Measurements from ENCODE around the gene STK39. TPM values are rescaled to one million over a fixed set of nuclear protein-coding genes. Genes with fewer than 3 reads are reported as not detected.

The STK39 gene
- total RNA-seq, 1 experiment from 2014 or later: 22.1 TPM

GRCh38 chr2:168062054-168062453, 185.3 kb downstream of the STK39 start:
- H4K20me1 ChIP-seq (ENCODE audit: control insufficient read depth, insufficient read depth, insufficient read length): no peaks in the 10 kb centered on the region
- no peak overlapping the region for H2AFZ ChIP-seq (ENCODE audit: low read length)
- no peak overlapping the region for H3K56ac ChIP-seq (ENCODE audit: insufficient read length, low read depth, low read length)
- H3K4ac ChIP-seq (ENCODE audit: low read depth, low read length): no peak overlapping the region
- no peak overlapping the region for H3K23ac ChIP-seq (ENCODE audit: insufficient read length, low read depth, low read length)
- TF ChIP-seq CTCF (conservative IDR thresholded peaks at IDR 0.05): no peak
- H3K27me3 Mint-ChIP-seq (ENCODE audit: low read depth): no peaks in the 10 kb centered on the region
- H3K4me2 ChIP-seq (ENCODE audit: insufficient read depth, insufficient read length, low read length): no peak overlapping the region
- H3K36me3 Mint-ChIP-seq (ENCODE audit: insufficient read depth in 1 of 3, low read depth in 3 of 3): peaks cover 0 to 3% (median 0%) of the 10 kb centered on the region in 3 experiments; a peak in 3 of 7 replicates
- H3K27ac Mint-ChIP-seq: peak overlapping the region in 1 of 3 experiments; percentile 66; a peak in 1 of 7 replicates
- H3K18ac ChIP-seq (ENCODE audit: insufficient read length, low read depth, low read length): no peak overlapping the region
- no peak overlapping the region for H2BK5ac ChIP-seq (ENCODE audit: insufficient read length, low read length)
- H3K27me3 ChIP-seq (ENCODE audit: insufficient read depth, low read length): no peaks in the 10 kb centered on the region
- no peak overlapping the region for H3K4me3 Mint-ChIP-seq
- DNase-seq: no peak
- H3K9ac ChIP-seq (ENCODE audit: extremely low read depth, insufficient read length, low read length): no peak overlapping the region
- no peak overlapping the region for H2BK15ac ChIP-seq (ENCODE audit: low read depth, low read length)
- no peaks in the 10 kb centered on the region for H3K9me3 ChIP-seq (ENCODE audit: control insufficient read depth, low read depth, low read length)
- H2BK120ac ChIP-seq (ENCODE audit: low read depth, low read length, poor library complexity, severe bottlenecking): no peak overlapping the region
- H3K79me1 ChIP-seq (ENCODE audit: insufficient read depth, low read depth, low read length, poor library complexity, severe bottlenecking): no peaks in the 10 kb centered on the region
- no peak overlapping the region for H2BK20ac ChIP-seq (ENCODE audit: low read depth, low read length, poor library complexity, severe bottlenecking)
- no peak overlapping the region for H2BK12ac ChIP-seq (ENCODE audit: insufficient read length, low read depth, low read length)
- peaks cover 17 to 20% of the 10 kb centered on the region in 2 experiments for H3K4me1 Mint-ChIP-seq
- no peaks in the 10 kb centered on the region for H3K23me2 ChIP-seq (ENCODE audit: insufficient read length, low read depth, low read length, poor library complexity, severe bottlenecking)
- H3K4me1 ChIP-seq (ENCODE audit: insufficient read depth, low read length): no peaks in the 10 kb centered on the region; the same call in 1 of the 2 replicates
- no peaks in the 10 kb centered on the region for H3K79me2 ChIP-seq (ENCODE audit: insufficient read depth, low read length)
- no peak overlapping the region for H3K27ac ChIP-seq (ENCODE audit: insufficient read length, low read depth, low read length)
- no CpG with 5 or more reads among the region's 6 CpGs for WGBS (ENCODE audit: extremely low coverage, insufficient read length, low lambda C conversion rate)
- no peak overlapping the region for H2AK5ac ChIP-seq (ENCODE audit: insufficient read length, low read length)
- no peak overlapping the region for H3T11ph ChIP-seq (ENCODE audit: low read length)
- H3K9me3 Mint-ChIP-seq: no peaks in the 10 kb centered on the region
- H4K5ac ChIP-seq (ENCODE audit: insufficient read length, low read depth, low read length): no peak overlapping the region
- no peak overlapping the region for H4K8ac ChIP-seq (replicated peaks; ENCODE audit: insufficient read length, low read depth, low read length)
- H4K91ac ChIP-seq (ENCODE audit: insufficient read length, low read depth, low read length): no peak overlapping the region
- H3K14ac ChIP-seq (ENCODE audit: insufficient read depth, low read length): no peak overlapping the region
